GM13977 (cell line): ENCODE results near the gene EDIL3.

Experiments
- DNase-seq: peaks from one replicate; pipeline ENCODE4 v3.0.0; 2012; ENCODE audit warnings: low spot score
- in situ Hi-C: fragments of 300-500 bp; cut with MboI; formaldehyde crosslinking; loops from one replicate; pipeline ENCODE4 v1.12.0; 2022; ENCODE audit warnings: low sequenced_read_pairs, low pct_unique_long_range_greater_than_20kb, mixed read lengths, inconsistent platforms; ENCODE audit not compliant: unreplicated experiment
- TF ChIP-seq, protein P1 (sequence below): IDR thresholded peaks from 2 replicates; pipeline ENCODE4 v1.5.1; 2012; ENCODE audit warnings: mild to moderate bottlenecking, control low read depth; ENCODE audit not compliant: insufficient read depth; ENCODE audit errors: extremely low read depth, missing control alignments

EDIL3 gene

DNA sequence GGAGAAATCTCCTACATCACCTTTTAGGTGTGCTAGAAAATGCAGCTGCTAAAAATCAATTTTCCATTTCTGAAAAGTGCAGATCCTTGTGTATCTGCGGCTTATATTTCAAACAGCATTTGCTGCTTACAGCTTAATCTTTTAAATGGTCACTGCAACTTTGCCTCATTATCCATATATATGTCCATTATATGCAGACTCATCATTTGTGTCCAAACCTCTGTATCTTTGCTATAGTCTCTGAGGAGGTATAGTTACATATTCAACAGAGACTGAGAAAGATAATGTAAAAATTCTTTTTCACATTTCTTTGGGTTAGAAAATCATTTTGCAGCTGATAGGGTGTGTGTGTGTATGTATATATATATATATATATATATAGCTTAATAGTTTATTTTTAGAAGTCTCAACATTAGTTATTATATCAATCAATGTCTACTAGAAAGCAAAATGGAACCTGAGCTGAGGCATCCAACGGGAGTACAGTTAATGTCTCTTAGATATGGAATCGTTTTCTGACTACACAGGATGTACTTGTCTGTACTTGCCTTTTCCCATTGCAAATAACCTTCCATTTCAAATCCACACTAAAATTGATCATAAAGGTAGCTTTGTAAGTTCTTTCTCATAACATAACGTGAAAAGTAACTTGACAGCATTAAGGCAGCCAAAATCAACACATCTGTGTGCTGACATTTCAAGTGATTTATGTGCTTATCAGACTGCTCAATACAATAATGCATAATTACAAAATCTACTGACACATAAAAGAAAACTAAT is 397.0 kb downstream of the EDIL3 start:
- in situ Hi-C loops: no loop called here
- no peak for DNase-seq
- TF ChIP-seq, protein P1, sequence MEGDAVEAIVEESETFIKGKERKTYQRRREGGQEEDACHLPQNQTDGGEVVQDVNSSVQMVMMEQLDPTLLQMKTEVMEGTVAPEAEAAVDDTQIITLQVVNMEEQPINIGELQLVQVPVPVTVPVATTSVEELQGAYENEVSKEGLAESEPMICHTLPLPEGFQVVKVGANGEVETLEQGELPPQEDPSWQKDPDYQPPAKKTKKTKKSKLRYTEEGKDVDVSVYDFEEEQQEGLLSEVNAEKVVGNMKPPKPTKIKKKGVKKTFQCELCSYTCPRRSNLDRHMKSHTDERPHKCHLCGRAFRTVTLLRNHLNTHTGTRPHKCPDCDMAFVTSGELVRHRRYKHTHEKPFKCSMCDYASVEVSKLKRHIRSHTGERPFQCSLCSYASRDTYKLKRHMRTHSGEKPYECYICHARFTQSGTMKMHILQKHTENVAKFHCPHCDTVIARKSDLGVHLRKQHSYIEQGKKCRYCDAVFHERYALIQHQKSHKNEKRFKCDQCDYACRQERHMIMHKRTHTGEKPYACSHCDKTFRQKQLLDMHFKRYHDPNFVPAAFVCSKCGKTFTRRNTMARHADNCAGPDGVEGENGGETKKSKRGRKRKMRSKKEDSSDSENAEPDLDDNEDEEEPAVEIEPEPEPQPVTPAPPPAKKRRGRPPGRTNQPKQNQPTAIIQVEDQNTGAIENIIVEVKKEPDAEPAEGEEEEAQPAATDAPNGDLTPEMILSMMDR: no peak

DNA sequence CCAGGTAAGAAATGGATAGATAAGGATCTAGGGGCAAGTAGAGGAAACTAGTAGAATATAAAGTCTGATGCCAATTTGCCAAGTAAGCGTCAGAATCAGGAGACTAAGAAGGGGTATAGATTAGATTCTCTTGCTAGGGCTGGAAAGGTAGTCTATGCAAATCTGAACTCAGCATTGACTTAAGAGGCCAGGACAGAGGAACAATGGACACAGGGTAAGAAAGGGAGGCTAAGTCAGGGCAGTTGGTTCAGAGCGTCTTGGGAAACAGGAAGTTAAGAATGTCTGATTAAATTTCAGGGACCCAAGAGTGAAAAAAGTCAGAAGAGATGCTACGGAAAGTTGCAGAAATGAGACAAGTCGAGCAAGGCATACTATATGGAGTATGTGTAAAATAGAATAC is 400.8 kb downstream of the EDIL3 start:
- in situ Hi-C loops: no loop called here
- no peak for DNase-seq
- TF ChIP-seq, protein P1: no peak

DNA sequence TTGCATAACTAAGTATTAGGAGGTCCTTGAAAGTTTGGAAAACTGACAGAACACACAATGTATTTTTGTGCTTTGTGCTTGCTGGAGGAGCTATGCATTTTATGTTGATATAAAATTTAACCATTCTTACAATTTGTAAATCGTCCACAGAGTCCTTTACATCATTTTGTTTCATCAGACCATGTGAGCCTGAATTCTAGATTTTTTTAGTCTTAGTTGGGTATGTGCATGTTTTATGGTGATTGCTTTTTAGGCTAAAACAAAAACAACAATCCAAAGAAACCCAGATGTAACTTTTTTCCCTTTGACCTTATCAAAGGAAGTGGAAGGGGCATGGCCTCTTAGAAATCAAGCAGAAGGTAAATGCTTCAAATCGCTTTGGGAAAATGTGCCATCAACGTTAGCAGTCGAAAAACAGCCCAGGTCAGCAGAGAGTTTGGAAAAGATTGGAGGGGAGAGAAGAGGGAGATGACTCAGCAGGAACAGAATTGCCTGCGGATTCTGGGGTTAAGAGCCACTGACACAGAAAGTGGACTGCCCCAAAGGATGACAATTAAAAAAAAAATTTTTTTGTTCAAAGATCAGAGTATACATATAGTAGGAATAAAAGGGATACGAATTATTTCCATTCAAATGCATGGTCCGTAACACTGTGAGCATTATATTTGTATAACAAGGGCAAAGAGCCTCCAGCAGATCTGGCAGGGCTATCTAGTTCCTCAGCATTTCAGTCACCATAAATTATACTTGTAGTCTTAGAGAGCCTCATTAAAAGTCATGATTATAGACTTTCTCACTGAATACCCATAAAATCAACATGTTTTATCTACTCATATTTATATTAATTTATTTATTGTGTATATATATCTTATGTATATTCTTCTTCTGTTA is 410.5 kb downstream of the EDIL3 start:
- in situ Hi-C loops: no loop called here
- TF ChIP-seq, protein P1: no peak
- no peak for DNase-seq

DNA sequence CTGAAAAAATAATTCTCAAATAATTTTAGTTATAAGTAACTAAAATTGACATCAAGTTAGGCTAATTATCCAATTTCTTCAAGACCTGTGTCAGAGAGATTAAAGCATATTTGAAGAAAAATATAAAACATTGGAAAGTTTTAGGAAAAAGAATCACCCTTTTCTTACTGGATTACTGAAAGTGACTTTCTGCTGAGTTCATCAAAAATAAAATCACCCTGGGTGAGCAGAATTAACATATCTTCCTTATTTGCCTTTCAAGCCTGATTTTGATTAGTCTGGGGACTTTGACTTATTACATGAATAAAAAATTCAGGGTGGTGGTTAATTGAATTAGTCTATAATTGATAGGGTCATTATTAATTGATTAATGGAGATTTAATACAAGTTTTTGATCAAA is 411.8 kb downstream of the EDIL3 start:
- in situ Hi-C loops: no loop called here
- TF ChIP-seq, protein P1: no peak
- DNase-seq: no peak

DNA sequence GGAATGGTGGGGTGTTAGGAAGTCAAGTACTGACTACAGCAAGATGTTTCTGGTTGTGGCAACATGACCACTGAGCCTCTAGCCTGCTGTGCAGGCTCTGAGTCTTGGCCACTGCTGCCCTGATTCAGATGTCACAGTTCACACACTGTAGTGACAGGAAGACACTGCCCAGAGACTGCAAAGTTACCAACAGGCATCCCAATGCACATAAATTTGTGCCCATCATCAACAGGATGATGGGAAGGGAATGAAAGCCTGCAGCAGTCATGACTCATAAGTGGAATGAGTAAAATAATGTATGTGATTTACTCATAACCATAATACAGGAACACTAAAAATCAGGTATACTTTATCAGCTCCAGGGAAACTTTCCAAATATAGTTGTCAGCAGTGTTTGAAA is 412.4 kb downstream of the EDIL3 start:
- in situ Hi-C loops: no loop called here
- DNase-seq: no peak
- TF ChIP-seq, protein P1: no peak

DNA sequence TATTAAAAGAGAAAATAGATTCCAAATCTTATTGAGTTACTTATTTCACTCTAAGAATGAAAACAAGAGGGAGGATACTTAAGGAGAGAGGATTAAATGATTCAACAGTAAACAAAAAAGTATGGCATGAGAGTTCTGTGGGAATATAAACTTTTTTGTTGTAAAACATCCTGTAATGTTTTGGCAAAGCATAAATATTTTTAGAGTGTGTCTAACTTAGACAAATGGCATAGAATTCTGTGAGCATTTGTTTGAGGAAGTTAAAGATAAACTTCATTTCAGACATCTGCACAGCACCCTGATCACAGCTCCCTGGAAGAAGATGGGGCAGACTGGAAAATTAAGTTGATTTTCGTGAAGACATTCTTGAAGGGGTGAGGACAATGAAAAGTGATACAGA is 417.3 kb downstream of the EDIL3 start:
- in situ Hi-C loops: no loop called here
- TF ChIP-seq, protein P1: no peak
- no peak for DNase-seq
